Measurements from ENCODE around the gene ARHGAP26. TPM values are rescaled to one million over a fixed set of nuclear protein-coding genes. Genes with fewer than 3 reads are reported as not detected.

Gene ARHGAP26
- total RNA-seq, 1 experiment from 2014 or later, result 1.7 TPM

- DNase-seq (ENCODE audit: low spot score), result no peak
Observed at GRCh38 chr5:143036146-143036927, 266.2 kb downstream of the ARHGAP26 start.

GRCh38 chr5:143037071-143037470, 266.9 kb downstream of the ARHGAP26 start:
- DNase-seq (ENCODE audit: low spot score), result no peak

DNA sequence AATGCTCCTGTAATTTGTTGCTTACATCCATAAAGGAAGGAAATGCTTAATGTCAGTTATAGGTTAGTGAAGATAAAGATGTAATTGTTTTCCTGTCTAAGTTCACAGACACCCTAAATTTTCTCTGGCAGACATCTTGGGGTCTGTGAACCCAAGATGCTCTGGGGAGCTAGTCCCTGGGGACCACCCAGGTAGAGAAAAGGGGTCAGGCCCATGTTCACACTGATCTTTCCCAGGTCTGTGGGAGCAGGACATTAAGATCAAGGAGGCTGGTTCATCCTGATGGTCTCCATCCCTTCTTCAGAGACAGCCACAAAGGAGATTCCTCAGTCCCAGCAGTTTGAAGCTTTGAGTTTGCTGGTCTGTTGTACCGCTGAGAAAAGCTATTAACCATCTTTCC, 267.5 kb downstream of the ARHGAP26 start:
- no peak for DNase-seq (ENCODE audit: low spot score)

DNA sequence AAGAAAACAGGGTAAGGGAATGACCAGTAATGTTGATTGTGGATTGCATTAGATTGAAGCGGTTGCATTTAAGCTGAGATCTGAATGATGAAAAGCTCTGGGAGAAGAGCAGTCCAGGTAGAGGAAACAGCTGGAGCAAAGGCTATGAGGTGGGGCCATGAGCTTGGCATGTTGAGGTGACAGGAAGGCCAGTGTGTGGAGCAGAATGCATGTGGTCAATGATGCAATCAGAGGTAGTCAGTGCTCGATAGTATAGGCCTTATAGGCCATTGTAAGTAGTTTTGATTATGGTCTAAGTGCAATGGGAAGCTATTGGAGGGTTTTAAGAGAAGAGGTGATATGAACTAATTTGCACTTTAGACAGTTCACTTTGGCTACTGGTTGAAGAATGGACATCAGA, 270.4 kb downstream of the ARHGAP26 start:
- DNase-seq (ENCODE audit: low spot score), result no peak

DNA sequence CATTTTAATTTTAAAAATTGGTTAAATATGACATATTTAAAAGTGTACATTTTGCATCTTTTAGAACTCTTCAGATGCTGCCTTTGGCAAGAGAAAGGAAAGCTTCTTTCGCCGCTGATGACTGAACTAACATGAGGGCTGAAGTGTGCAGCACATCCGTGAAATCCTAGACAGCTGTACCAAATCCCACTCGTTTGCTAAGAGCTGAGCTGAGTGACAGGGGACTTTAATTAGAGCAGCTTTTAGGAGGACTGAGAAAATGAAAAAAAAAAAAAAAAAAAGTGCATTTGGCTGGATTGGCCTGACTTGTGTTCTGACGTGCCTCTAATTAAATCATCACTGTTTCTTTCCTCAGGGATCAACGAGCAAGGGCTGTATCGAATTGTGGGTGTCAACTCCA, 271.3 kb downstream of the ARHGAP26 start:
- no peak for DNase-seq (ENCODE audit: low spot score)

DNA sequence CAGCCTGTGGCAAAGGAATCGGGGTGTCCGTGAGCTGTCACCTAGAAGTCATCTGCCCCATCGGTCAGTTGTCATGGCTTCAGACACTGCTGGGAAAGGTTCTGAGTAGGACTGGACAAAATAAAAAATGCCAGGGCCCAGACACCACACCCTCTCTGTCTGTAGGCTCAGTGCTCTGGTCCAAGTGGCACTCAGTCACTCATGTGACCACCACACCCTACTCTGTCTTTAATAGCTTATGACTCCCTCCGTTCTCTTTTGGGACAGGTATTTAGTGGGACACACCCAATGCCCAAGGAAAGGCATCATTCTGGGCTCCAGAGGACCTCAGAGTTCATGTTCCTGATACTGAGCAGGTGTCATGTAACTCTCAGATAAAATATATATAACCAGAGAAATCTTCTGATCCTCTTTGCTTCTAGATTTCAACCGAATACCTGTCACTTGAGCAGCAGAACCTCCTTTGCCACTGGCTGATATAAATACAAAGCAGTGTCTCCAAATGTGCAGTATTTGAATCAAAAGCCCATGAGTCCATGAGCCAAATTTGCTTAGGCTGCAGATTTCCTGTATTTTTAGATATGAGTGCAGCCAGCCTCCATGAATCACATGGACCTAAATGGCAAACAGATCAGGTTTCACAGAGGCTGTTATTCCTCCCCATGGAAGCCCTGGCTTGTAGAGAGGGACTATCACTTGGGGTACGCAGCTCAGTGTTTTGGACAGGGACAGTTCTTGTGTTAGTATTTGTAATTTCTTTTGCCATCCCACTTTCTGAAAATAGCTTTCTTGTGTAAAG, 272.0 kb downstream of the ARHGAP26 start:
- DNase-seq (ENCODE audit: low spot score), result no peak

DNA sequence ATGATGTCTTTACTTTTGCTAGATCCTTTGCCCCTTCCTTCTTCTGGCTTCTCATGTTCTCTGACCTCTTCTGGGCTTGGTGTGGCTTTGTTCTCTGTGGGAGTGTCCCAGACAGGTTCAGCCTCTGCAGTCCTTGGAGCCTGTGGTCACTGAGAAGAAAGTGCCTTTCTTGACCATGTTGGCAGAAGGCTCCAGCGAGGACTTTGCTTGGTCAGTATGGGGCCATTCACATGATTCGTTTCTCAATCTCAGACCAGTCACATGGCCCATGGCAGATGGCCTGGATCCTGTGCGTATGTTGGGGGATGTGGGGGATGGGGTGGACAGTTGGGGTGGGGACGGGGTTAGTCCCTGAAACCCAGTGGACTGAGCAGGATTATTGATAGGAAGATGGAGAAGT, 274.1 kb downstream of the ARHGAP26 start:
- DNase-seq (ENCODE audit: low spot score), result no peak

GRCh38 chr5:143045062-143045461, 274.9 kb downstream of the ARHGAP26 start:
- no peak for DNase-seq (ENCODE audit: low spot score)

- no peak for DNase-seq (ENCODE audit: low spot score)
Observed at GRCh38 chr5:143046314-143046713, 276.1 kb downstream of the ARHGAP26 start.

DNA sequence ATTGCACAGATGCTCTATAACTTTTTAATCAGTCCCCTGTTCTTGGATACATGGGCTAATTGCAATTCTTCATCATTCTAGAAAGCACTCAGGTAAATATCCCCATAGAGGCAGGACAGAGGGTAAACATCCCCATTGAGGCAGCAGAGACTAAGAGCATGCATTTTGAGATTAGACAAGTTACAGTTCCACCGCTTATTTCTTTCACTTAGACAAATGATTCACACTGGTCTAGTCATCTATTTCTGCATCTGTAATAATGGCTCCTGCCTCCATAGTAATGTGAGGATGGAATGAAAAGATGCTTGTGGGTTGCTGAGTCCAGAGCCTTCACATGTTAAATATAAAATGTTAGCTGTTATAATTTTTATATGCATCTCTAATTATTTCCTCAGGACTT, 276.9 kb downstream of the ARHGAP26 start:
- DNase-seq (ENCODE audit: low spot score), result no peak

DNA sequence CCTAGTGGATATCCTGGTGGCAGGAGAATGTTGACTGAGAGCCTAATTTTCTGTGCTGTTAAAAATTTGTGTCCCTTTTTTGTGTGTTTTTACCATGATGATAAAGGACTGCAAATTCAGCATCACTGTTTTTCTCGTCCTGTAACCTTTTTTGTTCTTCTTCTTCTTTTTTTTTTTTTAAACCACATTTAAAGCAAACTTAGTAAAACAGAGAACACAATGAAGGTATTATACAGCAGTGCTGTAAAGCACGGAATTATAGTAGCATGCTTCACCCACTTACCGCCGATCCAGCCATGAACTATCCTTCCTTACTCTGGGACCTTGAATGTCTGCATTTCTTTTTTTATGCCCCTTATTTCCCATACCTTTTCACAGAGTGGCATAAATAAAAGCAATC, 280.0 kb downstream of the ARHGAP26 start:
- no peak for DNase-seq (ENCODE audit: low spot score)

- peak; percentile 74 for DNase-seq (ENCODE audit: low spot score)
Observed at GRCh38 chr5:143051244-143052058, 281.3 kb downstream of the ARHGAP26 start.

DNA sequence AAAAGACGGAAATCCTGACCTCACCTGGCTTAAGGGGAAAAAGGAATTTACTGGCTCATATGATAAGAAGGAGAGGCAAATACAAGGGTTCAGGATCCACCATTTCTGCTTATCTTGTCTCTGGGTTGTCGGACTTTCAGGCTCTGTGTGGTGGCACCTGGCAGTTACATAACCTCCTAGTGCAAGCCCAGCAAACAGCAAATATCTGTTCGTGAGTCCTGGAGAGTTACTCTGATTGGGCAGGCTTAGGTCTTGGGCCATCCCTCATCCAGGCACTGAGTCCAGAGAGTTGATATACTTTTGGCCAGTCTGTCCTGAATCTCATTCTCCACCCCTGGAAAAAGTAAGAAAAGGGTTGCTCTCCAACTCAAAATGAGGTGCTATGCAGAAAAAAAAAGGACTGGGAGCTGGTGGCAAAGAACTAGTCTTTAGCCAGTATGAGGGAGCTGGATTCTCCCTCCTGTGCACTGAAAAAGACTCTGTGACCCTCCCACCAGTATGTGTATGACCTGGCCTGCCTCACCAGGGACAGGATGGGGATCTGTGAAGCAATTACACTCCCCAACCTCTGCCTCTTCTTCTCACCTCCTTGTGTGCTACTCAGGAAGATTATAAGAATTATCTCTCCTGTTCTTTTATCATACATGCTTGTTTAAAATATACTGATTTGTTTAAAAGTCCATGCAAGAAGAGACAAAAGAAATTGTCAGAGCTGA, 282.9 kb downstream of the ARHGAP26 start:
- no peak for DNase-seq (ENCODE audit: low spot score)

DNA sequence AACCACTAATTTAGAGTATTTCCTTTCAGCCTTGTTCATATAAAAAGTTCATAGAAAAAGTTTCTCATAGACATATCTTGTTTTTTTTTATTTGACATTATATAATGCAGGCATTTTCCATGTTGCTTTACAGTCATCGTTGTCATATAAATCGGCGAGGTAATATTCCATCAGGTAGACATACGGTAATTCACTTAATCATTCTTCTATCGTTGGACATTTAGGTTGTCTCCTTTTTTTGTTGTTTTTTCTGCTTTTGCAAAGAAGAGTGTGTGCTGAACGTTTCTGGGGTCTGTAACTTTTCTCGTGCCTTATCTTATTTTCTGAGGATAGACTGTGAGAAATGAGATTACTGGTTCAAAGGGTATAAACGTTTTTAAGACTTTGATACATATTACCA, 283.6 kb downstream of the ARHGAP26 start:
- DNase-seq (ENCODE audit: low spot score), result no peak

DNA sequence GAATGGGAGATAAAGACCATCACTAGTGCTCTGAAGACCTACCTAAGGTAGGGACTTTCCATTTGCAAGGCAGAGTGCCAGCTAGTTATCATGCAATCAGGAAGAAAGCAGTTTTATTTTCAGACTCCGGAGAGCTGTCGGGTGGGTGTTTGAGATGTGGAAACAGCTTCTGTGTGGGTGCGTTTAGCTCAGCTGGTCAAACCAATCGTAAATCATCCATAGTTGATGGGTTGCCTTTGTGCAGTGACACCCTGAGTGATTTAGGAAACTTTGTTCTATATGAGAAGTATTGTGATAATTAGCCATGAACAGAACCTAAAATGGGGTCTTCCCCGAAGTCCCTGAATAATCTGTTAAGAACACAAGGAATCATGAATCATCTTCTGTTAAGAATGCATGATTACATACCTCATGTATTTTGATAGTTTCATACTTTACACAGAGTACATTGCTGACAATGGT, 284.3 kb downstream of the ARHGAP26 start:
- DNase-seq (ENCODE audit: low spot score), result no peak

DNA sequence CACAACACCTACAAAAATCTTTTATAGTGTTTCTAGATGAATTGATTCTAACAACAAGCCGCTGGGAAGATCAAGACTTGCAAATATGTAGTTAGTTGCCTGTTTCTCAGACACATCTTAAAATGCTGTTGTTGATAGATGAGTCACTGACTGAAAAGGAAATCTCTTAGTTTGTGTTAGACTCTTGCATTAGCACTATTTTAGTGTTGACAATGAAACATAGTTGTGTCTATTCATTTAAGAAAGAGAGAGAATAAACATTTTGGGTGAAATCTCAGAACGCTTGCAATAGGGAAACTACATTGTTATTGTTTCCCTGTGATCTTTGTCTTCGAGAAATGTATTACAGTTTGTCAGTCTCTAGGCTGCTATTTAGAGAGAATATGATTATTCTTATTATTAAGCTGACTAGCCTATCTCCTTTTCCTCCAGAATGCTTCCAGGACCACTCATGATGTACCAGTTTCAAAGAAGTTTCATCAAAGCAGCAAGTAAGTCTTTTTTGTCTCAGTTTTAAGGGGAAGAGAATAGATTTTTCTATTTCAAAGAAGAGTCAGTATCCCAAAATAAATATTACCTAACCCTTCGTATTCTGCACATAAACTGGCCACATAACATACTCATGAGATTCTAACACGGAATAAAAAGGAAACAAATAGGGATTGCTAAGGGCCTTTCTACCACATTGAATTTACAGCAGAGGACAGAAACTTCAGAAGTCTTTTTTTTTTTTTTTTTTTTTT, 285.6 kb downstream of the ARHGAP26 start:
- DNase-seq (ENCODE audit: low spot score), result no peak

DNA sequence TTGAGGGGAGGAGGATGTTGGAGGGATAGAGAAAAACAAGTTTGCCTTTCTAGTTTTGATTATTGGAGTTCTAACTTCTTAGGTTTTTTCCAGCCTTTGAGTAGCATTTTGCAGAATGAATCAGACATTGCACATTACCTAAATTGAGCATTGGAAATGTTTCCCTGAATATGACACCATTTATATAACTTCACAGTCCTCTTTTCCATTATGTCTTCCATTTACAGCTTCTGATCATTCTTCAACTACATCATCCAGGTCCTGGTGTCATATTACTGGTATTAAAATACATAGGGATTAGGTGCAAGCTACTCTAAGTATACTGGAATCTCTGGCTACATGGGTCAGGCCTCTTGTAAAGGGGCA, 286.1 kb downstream of the ARHGAP26 start:
- DNase-seq (ENCODE audit: low spot score), result no peak

- DNase-seq (ENCODE audit: low spot score), result no peak
Observed at GRCh38 chr5:143056792-143057579, 286.8 kb downstream of the ARHGAP26 start.

GRCh38 chr5:143057580-143057999, 287.4 kb downstream of the ARHGAP26 start:
- DNase-seq (ENCODE audit: low spot score), result no peak

DNA sequence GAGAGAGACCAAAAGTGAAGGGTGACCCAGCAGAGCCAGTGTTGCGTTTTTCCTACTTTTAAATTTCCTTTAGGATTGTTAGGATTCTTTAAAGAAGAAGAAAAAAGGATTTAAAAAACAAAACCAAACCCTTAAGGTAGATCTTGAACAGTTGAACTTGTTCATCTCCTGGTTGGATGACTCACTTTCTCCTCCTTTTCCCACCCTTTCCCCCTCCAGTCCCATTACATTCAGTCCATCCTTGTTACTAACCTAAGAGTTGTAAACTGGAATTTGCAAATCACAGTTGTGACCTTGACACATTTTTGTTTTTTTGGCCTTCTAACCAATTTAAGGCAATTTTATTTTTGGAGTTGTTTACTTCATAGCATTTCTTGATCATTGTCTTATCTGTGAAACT, 289.2 kb downstream of the ARHGAP26 start:
- no peak for DNase-seq (ENCODE audit: low spot score)

All from H4 (cell line).